ENCODE data around the gene IFT122. TPM values are rescaled to one million over a fixed set of nuclear protein-coding genes. Genes with fewer than 3 reads are reported as not detected.

IFT122 gene
- total and polyA plus RNA-seq, 2 of the 4 experiments (the other 2 are of a cell fraction): 16.8 to 28.0 TPM

- Histone ChIP-seq H3K27ac (ENCODE audit: insufficient read depth, low read length) (no peak overlapping the region), H2BK120ac (ENCODE audit: low read depth, low read length) (no peak overlapping the region), H3K18ac (ENCODE audit: low read depth, low read length) (no peak overlapping the region), H3K36me3 (ENCODE audit: control insufficient read depth, insufficient read depth, low read length) (peaks cover 8% of the 10 kb centered on the region), H2AK5ac (ENCODE audit: low read depth, low read length) (no peak overlapping the region), H2AFZ (replicated peaks; ENCODE audit: low read length, poor library complexity) (no peak overlapping the region), H4K91ac (ENCODE audit: insufficient read depth, low read depth, low read length) (no peak overlapping the region), H2AK9ac (replicated peaks; ENCODE audit: low read depth, low read length, poor library complexity) (no peak overlapping the region), H3K9ac (ENCODE audit: low read depth, low read length) (no peak overlapping the region), H3K4me3 (ENCODE audit: insufficient read depth, low read depth, low read length) (no peak overlapping the region), H3K4me2 (ENCODE audit: low read depth, low read length) (no peak overlapping the region), H3K9me1 (ENCODE audit: insufficient read depth, low read length) (peaks cover 2% of the 10 kb centered on the region; the same call in 1 of the 2 replicates), H3K23ac (ENCODE audit: low read depth, low read length) (no peak overlapping the region), H4K20me1 (ENCODE audit: insufficient read depth, low read length) (no peaks in the 10 kb centered on the region), H3K27me3 (ENCODE audit: control insufficient read depth, insufficient read depth, low read length) (no peaks in the 10 kb centered on the region), H2BK20ac (ENCODE audit: low read depth, low read length) (no peak overlapping the region), H2BK15ac (ENCODE audit: low read depth, low read length) (no peak overlapping the region), H3K9me3 (ENCODE audit: control insufficient read depth, insufficient read depth, low read length) (no peaks in the 10 kb centered on the region), H4K5ac (ENCODE audit: low read depth, low read length) (no peak overlapping the region), H3K56ac (ENCODE audit: extremely low read depth, insufficient read depth, low read length) (no peak overlapping the region), H3K4me1 (ENCODE audit: control insufficient read depth, insufficient read depth, low read length) (no peaks in the 10 kb centered on the region), H3K79me1 (ENCODE audit: low read depth in 1 of 2, low read length in 2 of 2) (no peaks in the 10 kb centered on the region), H3K14ac (replicated peaks; ENCODE audit: low read depth, low read length) (no peak overlapping the region), H2BK5ac (ENCODE audit: low read depth, low read length, poor library complexity, severe bottlenecking) (no peak overlapping the region), H3K4ac (ENCODE audit: low read depth, low read length) (no peak overlapping the region), H4K8ac (ENCODE audit: low read depth in 2 of 2, low read length in 2 of 2) (no peak overlapping the region)
- in situ Hi-C loops (cut with MboI; ENCODE audit: low sequenced_read_pairs): no loop called here
- TF ChIP-seq MAZ (IDR thresholded peaks at IDR 0.05; ENCODE audit: borderline replicate concordance, low read depth, low read length) (no peak), CHD1 (IDR thresholded peaks at IDR 0.05; ENCODE audit: low read depth, low read length) (no peak)
- TF ChIP-seq, protein P1, sequence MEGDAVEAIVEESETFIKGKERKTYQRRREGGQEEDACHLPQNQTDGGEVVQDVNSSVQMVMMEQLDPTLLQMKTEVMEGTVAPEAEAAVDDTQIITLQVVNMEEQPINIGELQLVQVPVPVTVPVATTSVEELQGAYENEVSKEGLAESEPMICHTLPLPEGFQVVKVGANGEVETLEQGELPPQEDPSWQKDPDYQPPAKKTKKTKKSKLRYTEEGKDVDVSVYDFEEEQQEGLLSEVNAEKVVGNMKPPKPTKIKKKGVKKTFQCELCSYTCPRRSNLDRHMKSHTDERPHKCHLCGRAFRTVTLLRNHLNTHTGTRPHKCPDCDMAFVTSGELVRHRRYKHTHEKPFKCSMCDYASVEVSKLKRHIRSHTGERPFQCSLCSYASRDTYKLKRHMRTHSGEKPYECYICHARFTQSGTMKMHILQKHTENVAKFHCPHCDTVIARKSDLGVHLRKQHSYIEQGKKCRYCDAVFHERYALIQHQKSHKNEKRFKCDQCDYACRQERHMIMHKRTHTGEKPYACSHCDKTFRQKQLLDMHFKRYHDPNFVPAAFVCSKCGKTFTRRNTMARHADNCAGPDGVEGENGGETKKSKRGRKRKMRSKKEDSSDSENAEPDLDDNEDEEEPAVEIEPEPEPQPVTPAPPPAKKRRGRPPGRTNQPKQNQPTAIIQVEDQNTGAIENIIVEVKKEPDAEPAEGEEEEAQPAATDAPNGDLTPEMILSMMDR (conservative IDR thresholded peaks at IDR 0.05; ENCODE audit: low read depth, low read length): no peak
- POLR2A ChIA-PET (ENCODE audit: unreplicated experiment): no interaction called here
- CTCF ChIA-PET: no interaction called here
- intact Hi-C loops (cut with micrococcal nuclease): no loop called here
- dilution Hi-C loops (cut with HindIII; ENCODE audit: low sequenced_read_pairs, unreplicated experiment): no loop called here
- ATAC-seq (ENCODE audit: low read depth) (no peak), DNase-seq (no peak)
- no CpG with 5 or more reads among the region's 1 CpG for WGBS, 2 experiments (ENCODE audit: extremely low coverage in 2 of 2, insufficient read length in 1 of 2)
- no TSS peak for BruUV-seq (replicated peaks)
Observed at GRCh38 chr3:129467932-129468331, 27.9 kb downstream of the IFT122 start.

Data from IMR-90 (cell line).